ENCODE measurements around the gene AGA. TPM values are rescaled to one million over a fixed set of nuclear protein-coding genes. Genes with fewer than 3 reads are reported as not detected.

AGA gene
- total and polyA plus RNA-seq, 12 donors = 4.1 to 12.7 (median 7.9) TPM

DNA sequence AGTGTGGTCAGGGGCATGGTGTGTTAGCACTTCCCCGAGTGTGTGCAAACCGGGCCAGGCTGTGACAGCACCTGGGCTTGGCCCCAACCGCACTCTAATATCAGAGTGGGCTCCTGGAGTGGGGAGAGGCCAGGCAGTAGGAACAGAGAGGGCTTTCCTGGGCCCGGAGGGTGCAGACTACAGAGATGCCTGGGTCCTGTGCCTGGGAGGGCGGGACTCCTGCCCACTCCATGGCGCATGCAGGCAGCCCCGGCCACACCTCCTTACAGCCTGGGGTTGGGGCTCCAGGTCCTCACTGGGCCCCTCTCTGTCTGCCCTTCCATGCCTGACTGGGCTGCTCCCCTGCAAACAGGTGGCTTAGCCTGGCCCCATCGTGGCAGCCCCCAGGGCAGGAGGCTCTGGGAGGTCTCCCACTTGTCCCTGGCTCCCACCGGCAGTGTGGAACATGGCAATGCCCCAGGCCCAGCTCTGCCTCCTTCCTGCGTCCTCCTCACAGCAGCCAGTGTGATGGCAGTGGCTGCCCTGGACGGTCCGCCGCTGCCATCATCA, 60.4 kb downstream of the AGA start:
- Histone ChIP-seq H3K4me1 (peaks cover 0 to 4% (median 0%) of the 10 kb centered on the region in 9 donors), H3K36me3 (no peaks in the 10 kb centered on the region), H3K27ac (no peak overlapping the region), H3K9me3 (no peaks in the 10 kb centered on the region), H3K27me3 (peaks cover 0 to 3% (median 0%) of the 10 kb centered on the region in 7 donors), H3K4me3 (no peak overlapping the region)
- TF ChIP-seq, protein P1, sequence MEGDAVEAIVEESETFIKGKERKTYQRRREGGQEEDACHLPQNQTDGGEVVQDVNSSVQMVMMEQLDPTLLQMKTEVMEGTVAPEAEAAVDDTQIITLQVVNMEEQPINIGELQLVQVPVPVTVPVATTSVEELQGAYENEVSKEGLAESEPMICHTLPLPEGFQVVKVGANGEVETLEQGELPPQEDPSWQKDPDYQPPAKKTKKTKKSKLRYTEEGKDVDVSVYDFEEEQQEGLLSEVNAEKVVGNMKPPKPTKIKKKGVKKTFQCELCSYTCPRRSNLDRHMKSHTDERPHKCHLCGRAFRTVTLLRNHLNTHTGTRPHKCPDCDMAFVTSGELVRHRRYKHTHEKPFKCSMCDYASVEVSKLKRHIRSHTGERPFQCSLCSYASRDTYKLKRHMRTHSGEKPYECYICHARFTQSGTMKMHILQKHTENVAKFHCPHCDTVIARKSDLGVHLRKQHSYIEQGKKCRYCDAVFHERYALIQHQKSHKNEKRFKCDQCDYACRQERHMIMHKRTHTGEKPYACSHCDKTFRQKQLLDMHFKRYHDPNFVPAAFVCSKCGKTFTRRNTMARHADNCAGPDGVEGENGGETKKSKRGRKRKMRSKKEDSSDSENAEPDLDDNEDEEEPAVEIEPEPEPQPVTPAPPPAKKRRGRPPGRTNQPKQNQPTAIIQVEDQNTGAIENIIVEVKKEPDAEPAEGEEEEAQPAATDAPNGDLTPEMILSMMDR (IDR thresholded peaks at IDR 0.05) = no peak
- intact Hi-C loops (cut with DNase I) = no loop called here
- DNase-seq = no peak
- 92 to 94% methylated on average over 13 of the region's 13 CpGs for WGBS, 2 donors
- ATAC-seq = no peak

Other genes with a start within 250 kb of the AGA start
- under 1 TPM in 6 of 10 donors, not detected in 4; 0.11 to 0.88 (median 0.38) TPM for gene NEIL3, start 132.6 kb downstream of the AGA start, total RNA-seq
- gene NEIL3, start 132.6 kb downstream of the AGA start, polyA plus RNA-seq = under 1 TPM in 1 of 2 donors, not detected in 1; 0.03 TPM

Data from heart right ventricle (tissue), 16 donors.